Esophagus muscularis mucosa (tissue), 4 donors: ENCODE results near the gene EN1.

ENCODE experiments used
- CTCF ChIP-seq, 3 experiments: fragments of 200-600 bp in 2 of 3; fragments of 450-650 bp in 1 of 3; sonication (generic) in 2 of 3; IDR thresholded peaks; one replicate each; pipeline ENCODE4 v1.5.1; 2017 to 2019; ENCODE audit warnings: antibody characterized with exemption in 3 of 3, mild to moderate bottlenecking in 2 of 3, moderate library complexity in 1 of 3
- EP300 ChIP-seq: sonication (generic); formaldehyde crosslinking; IDR thresholded peaks from one replicate; pipeline ENCODE4 v1.6.1; 2017; ENCODE audit warnings: antibody characterized with exemption
- POLR2A ChIP-seq: fragments of 450-650 bp; IDR thresholded peaks from one replicate; pipeline ENCODE4 v1.6.1; 2017; ENCODE audit warnings: antibody characterized with exemption, moderate library complexity, mild to moderate bottlenecking, low read depth

- no peak for TF ChIP-seq CTCF (IDR thresholded peaks at IDR 0.05)
- TF ChIP-seq EP300, result no peak
- TF ChIP-seq POLR2A, result no peak
Observed at GRCh38 chr2:118860506-118860905, 13.1 kb upstream of the EN1 start.
